ENCODE results near the gene TGFBRAP1.
"Not testable (repeated sequence)": the region's sequence is repeated elsewhere in the genome, so short reads cannot be mapped to it uniquely, and the experiment has no call there.

TGFBRAP1 gene

DNA sequence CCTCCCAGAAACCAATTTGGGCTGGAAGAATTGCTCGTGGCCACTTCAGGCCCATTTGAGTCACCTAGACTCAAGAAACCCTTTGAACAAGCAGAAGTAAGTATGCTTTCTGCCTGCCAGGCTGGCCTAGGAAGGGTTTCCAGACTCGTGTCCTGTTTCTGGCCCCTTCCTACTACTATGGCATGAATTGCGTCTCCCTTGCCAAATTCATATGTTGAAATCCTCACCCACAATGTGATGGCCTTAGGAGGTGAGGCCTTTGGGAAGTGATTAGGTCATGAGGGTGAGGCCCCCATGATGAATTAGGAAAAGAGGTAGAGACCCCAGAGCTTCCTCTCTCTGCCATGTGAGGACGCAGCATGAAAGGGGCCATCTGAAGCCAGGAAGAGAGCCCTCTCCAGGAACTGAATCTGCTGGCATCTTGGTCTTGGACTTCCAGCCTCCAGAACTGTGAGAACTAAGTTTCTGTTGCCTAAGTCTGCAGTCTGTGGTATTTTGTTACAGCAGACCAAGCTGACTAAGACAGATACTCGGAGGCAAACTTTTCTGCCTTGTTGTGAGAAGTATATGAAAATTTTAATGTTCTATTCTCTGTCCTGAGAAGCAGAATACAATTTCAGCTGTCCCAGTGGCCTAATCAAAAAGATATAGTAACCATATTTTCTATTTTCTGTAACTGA, 74.9 kb downstream of the TGFBRAP1 start:
- CTCF ChIA-PET: interaction anchor here (1.4 to 2.0 kb wide), 4 partner anchors 12 to 141 kb away, joined by 4 to 6 read pairs (median 5); partner anchors contain the start of gene GPR45
- DNase-seq (ENCODE audit: extremely low spot score): no peak
- TF ChIP-seq, protein P1, sequence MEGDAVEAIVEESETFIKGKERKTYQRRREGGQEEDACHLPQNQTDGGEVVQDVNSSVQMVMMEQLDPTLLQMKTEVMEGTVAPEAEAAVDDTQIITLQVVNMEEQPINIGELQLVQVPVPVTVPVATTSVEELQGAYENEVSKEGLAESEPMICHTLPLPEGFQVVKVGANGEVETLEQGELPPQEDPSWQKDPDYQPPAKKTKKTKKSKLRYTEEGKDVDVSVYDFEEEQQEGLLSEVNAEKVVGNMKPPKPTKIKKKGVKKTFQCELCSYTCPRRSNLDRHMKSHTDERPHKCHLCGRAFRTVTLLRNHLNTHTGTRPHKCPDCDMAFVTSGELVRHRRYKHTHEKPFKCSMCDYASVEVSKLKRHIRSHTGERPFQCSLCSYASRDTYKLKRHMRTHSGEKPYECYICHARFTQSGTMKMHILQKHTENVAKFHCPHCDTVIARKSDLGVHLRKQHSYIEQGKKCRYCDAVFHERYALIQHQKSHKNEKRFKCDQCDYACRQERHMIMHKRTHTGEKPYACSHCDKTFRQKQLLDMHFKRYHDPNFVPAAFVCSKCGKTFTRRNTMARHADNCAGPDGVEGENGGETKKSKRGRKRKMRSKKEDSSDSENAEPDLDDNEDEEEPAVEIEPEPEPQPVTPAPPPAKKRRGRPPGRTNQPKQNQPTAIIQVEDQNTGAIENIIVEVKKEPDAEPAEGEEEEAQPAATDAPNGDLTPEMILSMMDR (IDR thresholded peaks at IDR 0.05; ENCODE audit: control extremely low read depth, extremely low read depth, low read depth, missing control alignments): no peak
- POLR2A ChIA-PET: no interaction called here

DNA sequence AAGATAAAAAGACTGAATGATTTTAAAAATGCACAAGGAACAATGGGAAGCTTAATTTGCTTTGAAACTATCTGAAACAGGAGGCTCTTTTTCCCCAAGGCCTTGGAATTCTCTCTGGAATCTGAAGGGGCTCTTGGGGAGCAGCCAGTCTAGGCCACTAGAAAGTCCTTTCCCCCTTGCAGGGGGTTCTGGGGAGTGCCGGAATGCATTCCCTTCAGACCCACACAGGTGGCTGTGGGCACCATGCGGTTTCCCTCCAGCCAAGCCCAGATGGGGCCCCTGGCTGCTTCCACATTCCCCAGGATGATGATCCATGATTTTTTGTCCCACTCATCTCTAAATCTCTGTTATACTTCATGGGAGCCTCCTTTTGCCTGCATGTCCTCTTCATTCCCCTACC, 77.3 kb downstream of the TGFBRAP1 start:
- ChIA-PET CTCF (interaction anchor here (1.2 to 1.5 kb wide), 2 partner anchors 14 to 15 kb away, joined by 3 read pairs; no protein-coding TSS in a partner anchor), POLR2A (no interaction called here)
- TF ChIP-seq, protein P1 (IDR thresholded peaks at IDR 0.05; ENCODE audit: control extremely low read depth, extremely low read depth, low read depth, missing control alignments): no peak
- no peak for DNase-seq (ENCODE audit: extremely low spot score)

DNA sequence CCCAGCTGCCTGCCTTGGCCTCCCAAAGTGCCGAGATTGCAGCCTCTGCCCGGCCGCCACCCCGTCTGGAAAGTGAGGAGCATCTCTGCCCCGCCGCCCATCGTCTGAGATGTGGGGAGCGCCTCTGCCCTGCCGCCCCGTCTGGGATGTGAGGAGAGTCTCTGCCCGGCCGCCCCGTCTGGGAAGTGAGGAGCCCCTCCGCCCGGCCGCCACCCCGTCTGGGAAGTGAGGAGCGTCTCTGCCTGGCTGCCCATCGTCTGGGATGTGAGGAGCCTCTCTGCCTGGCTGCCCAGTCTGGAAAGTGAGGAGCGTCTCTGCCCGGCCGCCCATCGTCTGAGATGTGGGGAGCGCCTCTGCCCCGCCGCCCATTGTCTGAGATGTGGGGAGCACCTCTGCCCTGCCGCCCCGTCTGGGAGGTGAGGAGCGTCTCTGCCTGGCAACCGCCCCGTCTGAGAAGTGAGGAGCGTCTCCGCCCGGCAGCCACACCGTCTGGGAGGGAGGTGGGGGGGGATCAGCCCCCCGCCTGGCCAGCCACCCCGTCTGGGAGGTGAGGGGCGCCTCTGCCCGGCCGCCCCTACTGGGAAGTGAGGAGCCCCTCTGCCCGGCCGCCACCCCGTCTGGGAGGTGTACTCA, 78.4 kb downstream of the TGFBRAP1 start:
- CTCF ChIA-PET; POLR2A ChIA-PET; DNase-seq (ENCODE audit: extremely low spot score): not testable (repeated sequence)

DNA sequence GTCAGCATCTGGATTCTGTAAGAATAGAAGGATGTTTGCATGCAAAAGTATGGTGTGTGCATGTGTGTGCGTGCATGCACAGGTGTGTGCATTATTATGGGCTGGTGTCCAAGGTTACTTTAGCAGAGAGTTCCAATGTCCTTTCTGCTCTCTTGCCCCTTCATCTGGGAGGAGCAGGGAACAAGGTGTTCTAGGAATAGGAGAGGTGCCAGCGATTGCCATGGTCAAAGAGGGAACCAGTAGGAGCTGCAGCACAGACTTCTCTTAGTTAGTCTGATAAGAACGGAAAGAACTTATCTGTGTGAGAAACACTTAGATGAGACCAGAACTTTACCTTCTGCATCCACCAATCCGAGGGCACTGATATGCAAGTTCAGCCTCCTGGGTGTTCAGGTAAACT, 79.6 kb downstream of the TGFBRAP1 start:
- ChIA-PET POLR2A (no interaction called here), CTCF (no interaction called here)
- TF ChIP-seq, protein P1 (IDR thresholded peaks at IDR 0.05; ENCODE audit: control extremely low read depth, extremely low read depth, low read depth, missing control alignments): no peak
- DNase-seq (ENCODE audit: extremely low spot score): no peak

DNA sequence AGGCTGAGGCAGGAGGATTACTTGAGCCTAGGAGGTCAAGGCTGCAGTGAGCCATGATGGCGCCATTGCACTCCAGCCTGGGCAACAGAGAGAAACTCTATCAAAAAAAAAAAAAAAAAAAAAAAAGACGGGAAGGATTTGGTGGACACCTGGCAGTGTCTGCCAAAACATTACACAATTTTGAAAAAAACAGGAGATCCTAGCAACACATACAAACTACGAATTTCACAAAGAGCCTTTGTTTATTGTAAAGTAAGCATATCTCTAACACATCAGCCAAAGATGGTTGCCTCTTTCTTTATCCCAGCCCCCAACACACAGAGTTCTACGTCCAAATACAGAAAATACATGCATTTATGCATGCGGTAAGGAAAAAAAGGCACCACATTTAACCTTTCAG, 80.4 kb downstream of the TGFBRAP1 start:
- TF ChIP-seq, protein P1 (IDR thresholded peaks at IDR 0.05; ENCODE audit: control extremely low read depth, extremely low read depth, low read depth, missing control alignments): no peak
- CTCF ChIA-PET: no interaction called here
- POLR2A ChIA-PET: no interaction called here
- no peak for DNase-seq (ENCODE audit: extremely low spot score)

DNA sequence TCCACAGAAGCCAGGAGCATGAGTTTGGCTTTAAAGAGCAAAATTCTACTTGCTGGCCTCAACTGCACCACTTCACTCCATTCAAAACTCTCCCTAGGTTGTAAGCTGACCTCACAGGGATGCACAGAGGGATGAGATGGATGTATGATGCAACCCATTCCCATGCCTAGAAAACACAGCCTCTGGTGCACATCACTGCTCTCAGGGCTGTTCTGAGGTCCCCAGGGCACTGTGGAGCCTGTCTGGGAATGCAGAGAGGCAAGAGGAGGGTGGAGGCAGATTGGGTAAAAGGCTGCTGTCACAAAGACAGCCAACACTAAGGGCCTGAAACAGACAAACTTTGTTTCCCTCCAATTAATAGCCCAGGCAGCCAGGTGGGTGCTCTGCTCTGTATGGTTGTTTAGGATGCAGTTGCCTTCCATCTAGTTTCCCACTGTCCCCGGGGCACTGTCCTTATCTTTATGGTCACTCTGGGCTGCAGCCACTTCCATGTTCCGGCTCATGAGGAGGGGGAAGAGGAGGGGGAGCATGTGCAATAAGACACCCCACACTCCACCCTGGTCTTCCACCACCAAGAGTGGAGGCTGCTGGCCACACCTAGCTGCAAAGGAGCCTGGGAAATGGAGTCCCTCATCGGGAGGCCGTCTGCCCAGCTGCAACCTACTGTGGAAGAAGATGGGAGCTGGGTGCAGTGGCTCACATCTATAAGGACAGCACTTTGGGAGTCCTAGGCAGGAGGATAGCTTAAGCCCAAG, 81.0 kb downstream of the TGFBRAP1 start:
- TF ChIP-seq, protein P1 (IDR thresholded peaks at IDR 0.05; ENCODE audit: control extremely low read depth, extremely low read depth, low read depth, missing control alignments): no peak
- CTCF ChIA-PET: interaction anchor here (0.9 to 1.4 kb wide), 2 partner anchors 10 kb away, joined by 3 to 5 read pairs; no protein-coding TSS in a partner anchor
- no peak for DNase-seq (ENCODE audit: extremely low spot score)
- POLR2A ChIA-PET: no interaction called here

All from GM10248 (cell line).